H1 (cell line): Measurements from ENCODE around the gene NCF4. TPM values are rescaled to one million over a fixed set of nuclear protein-coding genes. Genes with fewer than 3 reads are reported as not detected.

ENCODE experiments used
- CTCF ChIA-PET: fragments of 300-600 bp; sonication (Branson Sonifier 250); formaldehyde crosslinking; loops from one replicate; lab custom pipeline; 2021; ENCODE audit not compliant: partially characterized antibody; lab: Charles Lee
- POLR2A ChIA-PET: fragments of 300-600 bp; sonication (Branson Sonifier 250); formaldehyde crosslinking; loops from one replicate; lab custom pipeline; 2021; ENCODE audit warnings: inconsistent platforms; ENCODE audit not compliant: partially characterized antibody; lab: Charles Lee
- DNase-seq, 2 experiments: peaks; one replicate each; pipeline versions ENCODE4 v3.0.0 to v3.0.0-alpha.2; 2010 to 2022; ENCODE audit warnings: low spot score in 2 of 2, low read depth in 1 of 2, mixed read lengths in 1 of 2
- FAIRE-seq: peaks from 2 replicates; lab custom pipeline; 2011; peaks lifted over from hg19 to GRCh38; lab: Jason Lieb, UNC
- H2AFZ ChIP-seq: 2 replicates; pipeline ENCODE4 v1.8.1; 2012; ENCODE audit warnings: low read length, inconsistent platforms
- H2AK5ac ChIP-seq: 2 replicates; pipeline ENCODE4 v1.6.1; 2013; ENCODE audit warnings: low read depth, low read length
- H2BK120ac ChIP-seq: replicated peaks from 2 replicates; pipeline ENCODE3; 2013; ENCODE audit warnings: low read depth, low read length, inconsistent platforms
- H2BK12ac ChIP-seq: 2 replicates; pipeline ENCODE4 v1.6.1; 2013; ENCODE audit warnings: low read depth, low read length
- H2BK15ac ChIP-seq: 2 replicates; pipeline ENCODE4 v1.6.1; 2013; ENCODE audit warnings: low read length
- H2BK20ac ChIP-seq: 2 replicates; pipeline ENCODE4 v1.6.1; 2013; ENCODE audit warnings: low read length
- H2BK5ac ChIP-seq: 2 replicates; pipeline ENCODE4 v1.6.1; 2013; ENCODE audit warnings: low read depth, low read length
- H3K14ac ChIP-seq: 2 replicates; pipeline ENCODE4 v1.6.1; 2013; ENCODE audit warnings: inconsistent platforms; ENCODE audit not compliant: insufficient read length
- H3K18ac ChIP-seq: 2 replicates; pipeline ENCODE4 v1.6.1; 2013; ENCODE audit warnings: low read length; ENCODE audit errors: extremely low read depth
- H3K23ac ChIP-seq: 2 replicates; pipeline ENCODE4 v1.6.1; 2013; ENCODE audit warnings: inconsistent platforms; ENCODE audit not compliant: insufficient read length
- H3K23me2 ChIP-seq: 2 replicates; pipeline ENCODE4 v1.6.1; 2013; ENCODE audit warnings: low read depth, low read length
- H3K27ac ChIP-seq: 2 replicates; pipeline ENCODE4 v1.6.1; 2011; ENCODE audit warnings: low read depth, low read length, inconsistent platforms
- H3K27me3 ChIP-seq, 4 experiments: replicated peaks in 1 of 4; 1 replicate in 1 of 4; 2 replicates in 3 of 4; pipeline versions ENCODE4 v1.6.1 to v1.8.1; 2011 to 2013; ENCODE audit warnings: low read length in 3 of 4, mild to moderate bottlenecking in 3 of 4, inconsistent platforms in 2 of 4, mixed read lengths in 2 of 4, moderate library complexity in 1 of 4; ENCODE audit not compliant: control insufficient read depth in 3 of 4, insufficient read depth in 3 of 4; ENCODE audit errors: extremely low read depth in 1 of 4
- H3K36me3 ChIP-seq, 4 experiments: 2 replicates each; pipeline versions ENCODE4 v1.6.1 to v1.8.1; 2011 to 2013; ENCODE audit warnings: mild to moderate bottlenecking in 4 of 4, low read length in 3 of 4, moderate library complexity in 2 of 4, control low read depth in 1 of 4, inconsistent platforms in 1 of 4; ENCODE audit not compliant: insufficient read depth in 4 of 4, control insufficient read depth in 2 of 4
- H3K4ac ChIP-seq: replicated peaks from 2 replicates; pipeline ENCODE3; 2013; ENCODE audit warnings: low read length, low read depth, mixed read lengths, inconsistent platforms; ENCODE audit not compliant: insufficient read length
- H3K4me1 ChIP-seq, 4 experiments: replicated peaks in 1 of 4; 1 replicate in 1 of 4; 2 replicates in 3 of 4; pipeline versions ENCODE4 v1.6.1 to v1.8.1; 2011 to 2013; ENCODE audit warnings: low read length in 3 of 4, inconsistent platforms in 2 of 4, mixed read lengths in 1 of 4; ENCODE audit not compliant: insufficient read depth in 4 of 4, control insufficient read depth in 3 of 4
- H3K4me2 ChIP-seq, 2 experiments: 2 replicates each; pipeline versions ENCODE4 v1.6.1 to v1.8.1; 2011 to 2013; ENCODE audit warnings: low read depth in 2 of 2, low read length in 2 of 2, control low read depth in 1 of 2, inconsistent platforms in 1 of 2, mild to moderate bottlenecking in 1 of 2; ENCODE audit not compliant: insufficient read depth in 1 of 2
- H3K4me3 ChIP-seq, 4 experiments: fragments of 200-600, 300-600 bp in 1 of 4; sonication (generic), shearing (Covaris generic), sonication (Bioruptor Twin) in 1 of 4; 2 replicates each; pipeline versions ENCODE4 v1.5.1 to v1.8.1; 2011 to 2016; ENCODE audit warnings: low read length in 4 of 4, low read depth in 3 of 4, control low read depth in 2 of 4, inconsistent platforms in 2 of 4, mild to moderate bottlenecking in 2 of 4, mixed read lengths in 1 of 4, moderate library complexity in 1 of 4; ENCODE audit not compliant: insufficient read depth in 2 of 4; ENCODE audit errors: extremely low read depth in 1 of 4
- H3K56ac ChIP-seq: replicated peaks from 2 replicates; pipeline ENCODE3; 2013; ENCODE audit warnings: low read depth, mild to moderate bottlenecking, mixed read lengths, low read length, inconsistent platforms; ENCODE audit not compliant: insufficient read length
- H3K79me1 ChIP-seq: 2 replicates; pipeline ENCODE4 v1.6.1; 2013; ENCODE audit warnings: low read depth, low read length, control low read depth
- H3K79me2 ChIP-seq, 2 experiments: 2 replicates each; pipeline versions ENCODE4 v1.6.1 to v1.8.1; 2012 to 2013; ENCODE audit warnings: low read length in 2 of 2, mild to moderate bottlenecking in 2 of 2, inconsistent platforms in 1 of 2; ENCODE audit not compliant: insufficient read depth in 2 of 2, control insufficient read depth in 1 of 2
- H3K9ac ChIP-seq, 4 experiments: replicated peaks in 1 of 4; 1 replicate in 1 of 4; 2 replicates in 3 of 4; pipeline versions ENCODE4 v1.6.1 to v1.8.1; 2011 to 2013; ENCODE audit warnings: low read depth in 3 of 4, low read length in 3 of 4, control low read depth in 2 of 4, mild to moderate bottlenecking in 2 of 4, moderate library complexity in 2 of 4, inconsistent platforms in 1 of 4; ENCODE audit errors: extremely low read depth in 1 of 4
- H3K9me3 ChIP-seq, 2 experiments: 2 replicates each; pipeline versions ENCODE4 v1.6.1 to v1.8.1; 2012 to 2013; ENCODE audit warnings: mild to moderate bottlenecking in 2 of 2, moderate library complexity in 2 of 2, control low read depth in 1 of 2, inconsistent platforms in 1 of 2, low read depth in 1 of 2, low read length in 1 of 2, mixed read lengths in 1 of 2; ENCODE audit not compliant: insufficient read depth in 2 of 2
- H4K20me1 ChIP-seq, 2 experiments: replicated peaks in 1 of 2; 2 replicates each; pipeline versions ENCODE3 to v1.8.1; 2011 to 2013; ENCODE audit warnings: inconsistent platforms in 2 of 2, low read length in 2 of 2, mild to moderate bottlenecking in 1 of 2; ENCODE audit not compliant: insufficient read depth in 2 of 2, control insufficient read depth in 1 of 2
- H4K5ac ChIP-seq: 2 replicates; pipeline ENCODE4 v1.6.1; 2013; ENCODE audit warnings: low read length, low read depth, mixed read lengths, inconsistent platforms; ENCODE audit not compliant: insufficient read length
- H4K8ac ChIP-seq: 2 replicates; pipeline ENCODE4 v1.8.0; 2013; ENCODE audit warnings: mild to moderate bottlenecking, moderate library complexity, low read length, inconsistent platforms; ENCODE audit not compliant: insufficient read depth; ENCODE audit errors: extremely low read depth
- H4K91ac ChIP-seq: replicated peaks from 2 replicates; pipeline ENCODE3; 2013; ENCODE audit warnings: low read length, mixed read lengths, inconsistent platforms; ENCODE audit not compliant: insufficient read length
- ATF3 ChIP-seq: IDR thresholded peaks from 2 replicates; pipeline ENCODE4 v1.6.1; 2011; ENCODE audit warnings: low read depth, mild to moderate bottlenecking, low read length; ENCODE audit not compliant: insufficient read depth
- BCL11A ChIP-seq, 2 experiments: IDR thresholded peaks; one replicate each; pipeline ENCODE4 v1.6.1; 2011; ENCODE audit warnings: low read depth in 2 of 2, low read length in 2 of 2, mild to moderate bottlenecking in 2 of 2
- CBX8 ChIP-seq: fragments of 300-800, 300-1000 bp; sonication (generic); IDR thresholded peaks from 2 replicates; pipeline ENCODE4 v1.7.1; 2016; ENCODE audit warnings: low read depth, low read length, borderline replicate concordance
- CHD1 ChIP-seq: IDR thresholded peaks from 2 replicates; pipeline ENCODE4 v1.6.1; 2012; ENCODE audit warnings: low read depth, low read length, improper control_type of control experiment
- NRF1 ChIP-seq: IDR thresholded peaks from 2 replicates; pipeline ENCODE4 v1.6.1; 2011; ENCODE audit warnings: mild to moderate bottlenecking, low read depth, low read length, improper control_type of control experiment
- POLR2AphosphoS5 ChIP-seq: IDR thresholded peaks from 2 replicates; pipeline ENCODE4 v1.6.1; 2011; ENCODE audit warnings: low read depth, low read length
- RXRA ChIP-seq: IDR thresholded peaks from 2 replicates; pipeline ENCODE4 v1.6.1; 2011; ENCODE audit warnings: low read depth, mild to moderate bottlenecking, low read length, moderate library complexity; ENCODE audit not compliant: insufficient read depth
- SIX5 ChIP-seq: IDR thresholded peaks from 2 replicates; pipeline ENCODE4 v1.6.1; 2011; ENCODE audit warnings: mild to moderate bottlenecking, low read depth, low read length
- SP1 ChIP-seq: IDR thresholded peaks from 2 replicates; pipeline ENCODE4 v1.6.1; 2011; ENCODE audit warnings: low read depth, low read length
- SP4 ChIP-seq: IDR thresholded peaks from 2 replicates; pipeline ENCODE4 v1.6.1; 2012; ENCODE audit warnings: low read length, inconsistent platforms
- WGBS, 2 experiments: shearing (Covaris generic) in 1 of 2; methylation state at CpG; one replicate each; pipeline versions ENCODE4 v1.1.6 to v1.1.7; 2013 to 2015; ENCODE audit warnings: low lambda C conversion rate in 2 of 2, mixed read lengths in 2 of 2, inconsistent platforms in 1 of 2, low coverage in 1 of 2, missing lambda C conversion rate in 1 of 2; ENCODE audit not compliant: insufficient replicate concordance in 2 of 2, insufficient coverage in 1 of 2, insufficient read length in 1 of 2; ENCODE audit errors: extremely low coverage in 1 of 2, missing lambda C conversion rate in 1 of 2; 5-methylcytosine and 5-hydroxymethylcytosine counted together
- polyA plus RNA-seq, 7 experiments: library from polyadenylated mRNA; depleted of rRNA in 3 of 7; stranded (reverse) in 5 of 7; unstranded in 2 of 7; fragments of >200 nt in 5 of 7; fragments of 200-250 nt in 2 of 7; gene quantifications; 1 replicate in 5 of 7; 2 replicates in 1 of 7; 4 replicates in 1 of 7; pipeline versions ENCODE4 v1.2.1 to v1.2.3, GENCODE V29; 2011 to 2013; ENCODE audit warnings: missing spikeins in 2 of 7, mixed read lengths in 2 of 7
- total RNA-seq: library from RNA; stranded (reverse); fragmentation: NEBNext Ultra II Directional; extraction: Animal tissue kit (Norgen Biotek cat#: 25700); gene quantifications from 2 replicates; pipeline ENCODE4 v1.2.1, GENCODE V29; 2021

NCF4 gene
- total and polyA plus RNA-seq, 2 of the 8 experiments (the other 6 are each of a cell fraction or from before 2014, with no cell fraction given), result 0.20 TPM; not detected in 1

GRCh38 chr22:36900225-36900624 is 39.4 kb downstream of the NCF4 start:
- TF ChIP-seq ATF3 (no peak), SP1 (no peak), CHD1 (no peak), RXRA (no peak), SIX5 (no peak), NRF1 (no peak), POLR2AphosphoS5 (no peak), BCL11A (IDR thresholded peaks at IDR 0.05; ENCODE audit: low read depth in 2 of 2, low read length in 2 of 2) (no peak), SP4 (no peak), CBX8 (no peak)
- Histone ChIP-seq H2BK5ac (peak overlapping the region; percentile 93), H3K9ac (no peak overlapping the region), H2BK120ac (peak overlapping the region; percentile 73), H3K9me3 (peaks cover 9 to 17% of the 10 kb centered on the region in 2 experiments; a peak in 3 of 4 replicates), H3K4ac (no peak overlapping the region), H3K4me1 (peaks cover 11 to 17% (median 13%) of the 10 kb centered on the region in 4 experiments), H3K14ac (no peak overlapping the region), H4K20me1 (no peaks in the 10 kb centered on the region), H3K79me2 (no peaks in the 10 kb centered on the region), H3K23me2 (no peaks in the 10 kb centered on the region), H3K36me3 (no peaks in the 10 kb centered on the region), H4K8ac (no peak overlapping the region), H4K91ac (peak overlapping the region; percentile 56), H3K4me2 (peak overlapping the region; percentile 45 to 62; a peak in 3 of 4 replicates), H2BK20ac (peak overlapping the region; percentile 98; the same call in 1 of the 2 replicates), H2BK12ac (peak overlapping the region; percentile 99), H3K56ac (no peak overlapping the region), H2AK5ac (peak overlapping the region; percentile 92), H2BK15ac (peak overlapping the region; percentile 97; the same call in 1 of the 2 replicates), H3K27ac (peak overlapping the region; percentile 47; the same call in 1 of the 2 replicates), H3K4me3 (peak overlapping the region in 1 of 4 experiments; percentile 20; a peak in 2 of 8 replicates), H3K79me1 (0 out of 2 replicates have a peak, but pooled peaks cover 2% of the 10 kb centered on the region), H3K23ac (no peak overlapping the region), H3K27me3 (peaks cover 0 to 6% (median 2%) of the 10 kb centered on the region in 4 experiments; a peak in 2 of 7 replicates), H4K5ac (no peak overlapping the region), H2AFZ (no peak overlapping the region), H3K18ac (peak overlapping the region; percentile 90)
- POLR2A ChIA-PET, result interaction anchor here (5.4 kb wide), 1 partner anchor 11 kb away, joined by 28 read pairs; the partner anchor contains the start of gene CSF2RB
- no peak for DNase-seq
- 84% methylated on average over 2 of the region's 2 CpGs; no CpG with 5 or more reads in 1 of the 2 experiments for WGBS, 2 experiments
- no peak for FAIRE-seq
- CTCF ChIA-PET, result interaction anchor here (0.7 to 2.5 kb wide), 5 partner anchors 11 to 98 kb away, joined by 3 to 7 read pairs (median 3); no protein-coding TSS in a partner anchor
